ENCODE data around the gene PARD3B.

The PARD3B gene

DNA sequence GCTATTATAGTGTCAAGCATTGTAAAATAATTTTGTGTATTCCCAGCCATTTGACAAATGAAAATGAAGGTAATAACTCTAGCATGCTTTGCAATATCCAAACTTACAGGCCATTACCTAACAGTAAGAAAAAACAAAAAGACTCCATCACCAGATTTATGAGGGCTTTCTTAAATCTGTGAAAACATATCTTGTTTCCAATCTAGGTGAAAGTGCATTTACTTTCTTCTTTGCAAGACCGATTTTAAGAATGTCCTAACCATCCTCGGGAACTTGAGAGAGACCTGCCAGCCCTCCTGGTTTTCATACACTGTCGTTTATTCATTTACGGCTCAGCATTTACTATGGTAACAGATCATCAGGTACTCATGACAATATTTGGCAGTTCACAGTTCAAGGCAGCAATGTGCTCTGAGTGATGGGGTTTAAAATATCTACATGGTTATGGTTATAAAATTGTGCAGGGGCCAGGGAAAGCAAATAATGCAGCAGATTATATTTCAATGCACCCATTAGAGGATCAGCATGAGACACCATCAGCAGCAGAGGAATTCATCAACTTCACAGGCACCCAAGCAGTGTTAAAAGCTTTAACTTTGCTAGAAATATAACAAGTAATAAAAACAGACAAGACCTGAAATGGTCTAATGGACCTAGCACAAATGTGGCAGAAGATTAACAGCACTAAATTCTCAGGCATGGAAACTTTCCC, 34.4 kb upstream of the PARD3B start:
- H3K36me3 ChIP-seq (ENCODE audit: low read length), result no peaks in the 10 kb centered on the region
- no peaks in the 10 kb centered on the region for H3K9me3 ChIP-seq (ENCODE audit: insufficient read depth, low read length)
- H3K4me3 ChIP-seq (ENCODE audit: insufficient read depth, low read length, poor library complexity, severe bottlenecking), result no peak overlapping the region
- no peaks in the 10 kb centered on the region for H3K79me2 ChIP-seq (ENCODE audit: insufficient read depth, low read length)
- H3F3A ChIP-seq (ENCODE audit: insufficient read depth), result no peaks in the 10 kb centered on the region
- no peak overlapping the region for H2AFZ ChIP-seq (ENCODE audit: low read depth, low read length, severe bottlenecking)
- no peaks in the 10 kb centered on the region for H4K20me1 ChIP-seq (ENCODE audit: low read depth, low read length)
- no peak overlapping the region for H3K27ac ChIP-seq (ENCODE audit: low read depth, low read length)
- H3K27me3 ChIP-seq (ENCODE audit: low read length), result no peaks in the 10 kb centered on the region
- no peaks in the 10 kb centered on the region for H3K9me2 ChIP-seq (replicated peaks; ENCODE audit: insufficient read depth, low read length)
- TF ChIP-seq CTCF (IDR thresholded peaks at IDR 0.05; ENCODE audit: insufficient read depth, low read length, poor library complexity, severe bottlenecking) (no peak), EZH2phosphoT487 (conservative IDR thresholded peaks at IDR 0.05; ENCODE audit: low read length) (no peak)
- no peak overlapping the region for H3K9ac ChIP-seq (ENCODE audit: low read length)
- H3K4me2 ChIP-seq (ENCODE audit: low read depth, low read length, poor library complexity, severe bottlenecking), result no peak overlapping the region

DNA sequence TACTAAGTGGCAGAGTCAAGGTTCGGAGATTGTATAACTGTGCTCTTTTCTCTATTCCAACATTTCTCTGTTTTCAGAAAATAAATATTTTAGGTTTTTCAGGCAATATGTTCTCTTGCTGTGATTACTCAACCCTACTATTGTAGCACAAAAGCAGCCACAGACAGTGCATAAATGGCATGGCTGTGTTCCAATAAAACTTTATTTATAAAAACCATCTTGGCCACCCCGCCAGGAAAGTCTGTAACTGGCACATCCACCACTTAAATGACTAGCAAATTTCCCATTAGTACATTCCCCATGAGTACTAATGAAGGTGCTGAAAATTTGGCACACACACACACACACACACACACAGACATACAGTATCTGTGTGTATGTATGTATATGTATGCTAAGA, 30.8 kb upstream of the PARD3B start:
- no peaks in the 10 kb centered on the region for H3K27me3 ChIP-seq (ENCODE audit: low read length)
- H3K9me3 ChIP-seq (ENCODE audit: insufficient read depth, low read length), result no peaks in the 10 kb centered on the region
- TF ChIP-seq EZH2phosphoT487 (conservative IDR thresholded peaks at IDR 0.05; ENCODE audit: low read length) (no peak), CTCF (IDR thresholded peaks at IDR 0.05; ENCODE audit: insufficient read depth, low read length, poor library complexity, severe bottlenecking) (no peak)
- no peaks in the 10 kb centered on the region for H3K79me2 ChIP-seq (ENCODE audit: insufficient read depth, low read length)
- no peaks in the 10 kb centered on the region for H3F3A ChIP-seq (ENCODE audit: insufficient read depth)
- no peak overlapping the region for H2AFZ ChIP-seq (ENCODE audit: low read depth, low read length, severe bottlenecking)
- H3K9ac ChIP-seq (ENCODE audit: low read length), result no peak overlapping the region
- H4K20me1 ChIP-seq (ENCODE audit: low read depth, low read length), result no peaks in the 10 kb centered on the region
- H3K9me2 ChIP-seq (replicated peaks; ENCODE audit: insufficient read depth, low read length), result no peaks in the 10 kb centered on the region
- H3K4me2 ChIP-seq (ENCODE audit: low read depth, low read length, poor library complexity, severe bottlenecking), result no peak overlapping the region
- H3K36me3 ChIP-seq (ENCODE audit: low read length), result no peaks in the 10 kb centered on the region
- H3K4me3 ChIP-seq (ENCODE audit: insufficient read depth, low read length, poor library complexity, severe bottlenecking), result no peak overlapping the region
- no peak overlapping the region for H3K27ac ChIP-seq (ENCODE audit: low read depth, low read length)

DNA sequence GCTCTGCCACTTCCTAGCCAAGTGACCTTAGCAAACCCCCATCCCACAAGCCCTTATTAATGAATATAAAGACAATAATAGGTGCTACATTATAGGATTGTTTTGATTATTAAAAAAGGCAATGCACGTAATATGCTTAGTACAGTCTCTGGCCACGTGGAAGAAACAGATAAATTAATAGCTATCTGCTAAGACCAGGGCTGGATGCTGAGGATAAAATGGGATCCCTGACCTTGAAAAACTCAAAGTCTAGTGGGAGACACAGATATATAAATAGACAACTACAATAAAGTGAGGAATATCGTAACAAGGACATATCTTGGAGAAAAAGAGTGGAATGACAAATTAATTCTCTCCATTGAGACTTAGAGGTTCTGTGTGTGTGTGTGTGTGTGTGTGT, 29.9 kb upstream of the PARD3B start:
- no peak for TF ChIP-seq EZH2phosphoT487 (conservative IDR thresholded peaks at IDR 0.05; ENCODE audit: low read length)
- TF ChIP-seq CTCF (IDR thresholded peaks at IDR 0.05; ENCODE audit: insufficient read depth, low read length, poor library complexity, severe bottlenecking), result no peak
- H3K4me3 ChIP-seq (ENCODE audit: insufficient read depth, low read length, poor library complexity, severe bottlenecking), result no peak overlapping the region
- no peak overlapping the region for H3K27ac ChIP-seq (ENCODE audit: low read depth, low read length)
- H3K79me2 ChIP-seq (ENCODE audit: insufficient read depth, low read length), result no peaks in the 10 kb centered on the region
- no peaks in the 10 kb centered on the region for H3K9me2 ChIP-seq (replicated peaks; ENCODE audit: insufficient read depth, low read length)
- no peak overlapping the region for H2AFZ ChIP-seq (ENCODE audit: low read depth, low read length, severe bottlenecking)
- no peak overlapping the region for H3K9ac ChIP-seq (ENCODE audit: low read length)
- H3K36me3 ChIP-seq (ENCODE audit: low read length), result no peaks in the 10 kb centered on the region
- no peak overlapping the region for H3K4me2 ChIP-seq (ENCODE audit: low read depth, low read length, poor library complexity, severe bottlenecking)
- H3K27me3 ChIP-seq (ENCODE audit: low read length), result no peaks in the 10 kb centered on the region
- no peaks in the 10 kb centered on the region for H3K9me3 ChIP-seq (ENCODE audit: insufficient read depth, low read length)
- H3F3A ChIP-seq (ENCODE audit: insufficient read depth), result no peaks in the 10 kb centered on the region
- no peaks in the 10 kb centered on the region for H4K20me1 ChIP-seq (ENCODE audit: low read depth, low read length)

Measured in SU-DHL-6 (cell line).